K562 (cell line): ENCODE results near the gene TRIM44. TPM values are rescaled to one million over a fixed set of nuclear protein-coding genes. Genes with fewer than 3 reads are reported as not detected.

ENCODE experiments used
- CREB5 ChIP-seq: fragments of 250-450 bp; sonication (Bioruptor Pico); IDR thresholded peaks from 2 replicates; pipeline ENCODE4 v1.5.0; 2020; ENCODE audit warnings: mild to moderate bottlenecking
- ETV1 ChIP-seq: fragments of 450-650 bp; conservative IDR thresholded peaks from 2 replicates; pipeline ENCODE4 v1.6.1; 2016; ENCODE audit warnings: missing genetic modification characterization, control low read depth, low read depth, missing compliant biosample characterization
- FOXP4 ChIP-seq: sonication (generic); formaldehyde crosslinking; IDR thresholded peaks from 2 replicates; pipeline ENCODE4 v1.8.0; 2022; ENCODE audit warnings: mild to moderate bottlenecking, missing genetic modification reagents, borderline replicate concordance
- HES1 ChIP-seq: fragments of 450-650 bp; IDR thresholded peaks from 2 replicates; pipeline ENCODE4 v1.6.1; 2016; ENCODE audit warnings: low read depth, mild to moderate bottlenecking, moderate library complexity
- JUND ChIP-seq, 2 experiments: IDR thresholded peaks; 2 replicates in 1 of 2; 3 replicates in 1 of 2; pipeline ENCODE4 v1.6.1; 2011; ENCODE audit warnings: borderline replicate concordance in 2 of 2, low read depth in 2 of 2, low read length in 2 of 2, improper control_type of control experiment in 1 of 2, missing biosample characterization in 1 of 2, missing genetic modification characterization in 1 of 2, missing genetic modification reagents in 1 of 2
- MXI1 ChIP-seq: IDR thresholded peaks from 2 replicates; pipeline ENCODE4 v1.6.1; 2011; ENCODE audit warnings: low read depth, mild to moderate bottlenecking, improper control_type of control experiment, low read length
- NCOA6 ChIP-seq: fragments of 450-650 bp; IDR thresholded peaks from 2 replicates; pipeline ENCODE4 v1.6.1; 2017; ENCODE audit warnings: mild to moderate bottlenecking
- NONO ChIP-seq, 2 experiments: fragments of 200-400 bp in 1 of 2; fragments of 450-650 bp in 1 of 2; formaldehyde crosslinking in 1 of 2; IDR thresholded peaks; 2 replicates each; pipeline ENCODE4 v1.6.1; 2017; ENCODE audit warnings: low read depth in 2 of 2, mild to moderate bottlenecking in 2 of 2, moderate library complexity in 2 of 2, low read length in 1 of 2
- POLR3G ChIP-seq: IDR thresholded peaks from 2 replicates; pipeline ENCODE4 v1.6.1; 2011; ENCODE audit not compliant: insufficient read length, insufficient replicate concordance; ENCODE audit errors: extremely low read depth
- TARDBP ChIP-seq: fragments of 450-650 bp; IDR thresholded peaks from 2 replicates; pipeline ENCODE4 v1.6.1; 2016
- USF1 ChIP-seq: sonication (generic); formaldehyde crosslinking; IDR thresholded peaks from 2 replicates; pipeline ENCODE4 v1.9.0; 2022; ENCODE audit warnings: mild to moderate bottlenecking, missing genetic modification reagents
- ZBTB5 ChIP-seq: fragments of 450-650 bp; IDR thresholded peaks from 2 replicates; pipeline ENCODE4 v1.6.1; 2017; ENCODE audit warnings: antibody characterized with exemption
- ZBTB7A ChIP-seq: IDR thresholded peaks from 2 replicates; pipeline ENCODE4 v1.6.1; 2011; ENCODE audit warnings: low read depth, mild to moderate bottlenecking, low read length, moderate library complexity, borderline replicate concordance; ENCODE audit not compliant: control insufficient read depth
- ZNF263 ChIP-seq: sonication (generic); formaldehyde crosslinking; IDR thresholded peaks from 2 replicates; pipeline ENCODE4 v1.8.0; 2022; ENCODE audit warnings: mild to moderate bottlenecking, missing genetic modification reagents, borderline replicate concordance
- ZNF408 ChIP-seq: fragments of 250-450 bp; sonication (Bioruptor Pico); IDR thresholded peaks from 2 replicates; pipeline ENCODE4 v1.4.0; 2020; ENCODE audit warnings: low read depth, mild to moderate bottlenecking, moderate library complexity
- polyA plus RNA-seq, 8 experiments: library from polyadenylated mRNA; depleted of rRNA in 4 of 8; stranded (reverse) in 5 of 8; unstranded in 3 of 8; fragments of >200 nt; fragmentation: Nextera tagmentation in 2 of 8; fragmentation: Illumina TruSeq in 1 of 8; extraction: Ambion mirVana in 2 of 8; extraction: Trizol in 1 of 8; gene quantifications; 2 replicates each; pipeline versions ENCODE4 v1.2.1 to v1.2.3, GENCODE V29; 2011 to 2014; ENCODE audit warnings: inconsistent platforms in 1 of 8, missing spikeins in 1 of 8
- total RNA-seq, 7 experiments: library from RNA; depleted of rRNA in 6 of 7; stranded (reverse); fragments of >200 nt in 6 of 7; fragmentation: Illumina TruSeq in 2 of 7; extraction: Trizol in 2 of 7; gene quantifications; 2 replicates each; pipeline versions ENCODE4 v1.2.1 to v1.2.3, GENCODE V29; 2011 to 2021; ENCODE audit warnings: low replicate concordance in 1 of 7
- TF ChIP-seq, protein P1 (sequence below): sonication (generic); formaldehyde crosslinking; IDR thresholded peaks from 2 replicates; pipeline ENCODE4 v1.8.0; 2022; ENCODE audit warnings: missing genetic modification reagents, mild to moderate bottlenecking, borderline replicate concordance

Gene TRIM44
- total and polyA plus RNA-seq, 9 of the 15 experiments (the other 6 are each of a cell fraction or from before 2014, with no cell fraction given): 8.3 to 105 (median 37.2) TPM

DNA sequence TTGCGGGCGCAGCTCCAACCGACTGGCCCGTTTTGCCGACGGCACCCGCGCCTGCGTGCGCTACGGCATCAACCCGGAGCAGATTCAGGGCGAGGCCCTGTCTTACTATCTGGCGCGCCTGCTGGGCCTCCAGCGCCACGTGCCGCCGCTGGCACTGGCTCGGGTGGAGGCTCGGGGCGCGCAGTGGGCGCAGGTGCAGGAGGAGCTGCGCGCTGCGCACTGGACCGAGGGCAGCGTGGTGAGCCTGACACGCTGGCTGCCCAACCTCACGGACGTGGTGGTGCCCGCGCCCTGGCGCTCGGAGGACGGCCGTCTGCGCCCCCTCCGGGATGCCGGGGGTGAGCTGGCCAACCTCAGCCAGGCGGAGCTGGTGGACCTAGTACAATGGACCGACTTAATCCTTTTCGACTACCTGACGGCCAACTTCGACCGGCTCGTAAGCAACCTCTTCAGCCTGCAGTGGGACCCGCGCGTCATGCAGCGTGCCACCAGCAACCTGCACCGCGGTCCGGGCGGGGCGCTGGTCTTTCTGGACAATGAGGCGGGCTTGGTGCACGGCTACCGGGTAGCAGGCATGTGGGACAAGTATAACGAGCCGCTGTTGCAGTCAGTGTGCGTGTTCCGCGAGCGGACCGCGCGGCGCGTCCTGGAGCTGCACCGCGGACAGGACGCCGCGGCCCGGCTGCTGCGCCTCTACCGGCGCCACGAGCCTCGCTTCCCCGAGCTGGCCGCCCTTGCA is 43.3 kb upstream of the TRIM44 start (continued):
- TF ChIP-seq HES1: no peak
- peak; percentile 47; the same call in 1 of the 2 replicates for TF ChIP-seq USF1
- 0 out of 2 replicates have a peak, but pooled peaks have one; percentile 44 for TF ChIP-seq NCOA6
- TF ChIP-seq, protein P1, sequence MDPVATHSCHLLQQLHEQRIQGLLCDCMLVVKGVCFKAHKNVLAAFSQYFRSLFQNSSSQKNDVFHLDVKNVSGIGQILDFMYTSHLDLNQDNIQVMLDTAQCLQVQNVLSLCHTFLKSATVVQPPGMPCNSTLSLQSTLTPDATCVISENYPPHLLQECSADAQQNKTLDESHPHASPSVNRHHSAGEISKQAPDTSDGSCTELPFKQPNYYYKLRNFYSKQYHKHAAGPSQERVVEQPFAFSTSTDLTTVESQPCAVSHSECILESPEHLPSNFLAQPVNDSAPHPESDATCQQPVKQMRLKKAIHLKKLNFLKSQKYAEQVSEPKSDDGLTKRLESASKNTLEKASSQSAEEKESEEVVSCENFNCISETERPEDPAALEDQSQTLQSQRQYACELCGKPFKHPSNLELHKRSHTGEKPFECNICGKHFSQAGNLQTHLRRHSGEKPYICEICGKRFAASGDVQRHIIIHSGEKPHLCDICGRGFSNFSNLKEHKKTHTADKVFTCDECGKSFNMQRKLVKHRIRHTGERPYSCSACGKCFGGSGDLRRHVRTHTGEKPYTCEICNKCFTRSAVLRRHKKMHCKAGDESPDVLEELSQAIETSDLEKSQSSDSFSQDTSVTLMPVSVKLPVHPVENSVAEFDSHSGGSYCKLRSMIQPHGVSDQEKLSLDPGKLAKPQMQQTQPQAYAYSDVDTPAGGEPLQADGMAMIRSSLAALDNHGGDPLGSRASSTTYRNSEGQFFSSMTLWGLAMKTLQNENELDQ (CRISPR knock-in tag): no peak
- no peak; the same call in 1 of the 2 replicates for TF ChIP-seq FOXP4
- no peak for TF ChIP-seq ZNF408 (CRISPR knock-in tag)
- TF ChIP-seq MXI1: no peak
- TF ChIP-seq ZNF263: peak; percentile 37; the same call in 1 of the 2 replicates
- TF ChIP-seq ZBTB7A: peak; percentile 29; the same call in 1 of the 2 replicates
- TF ChIP-seq NONO (IDR thresholded peaks at IDR 0.05; ENCODE audit: low read depth in 2 of 2, low read length in 1 of 2): no peak
- TF ChIP-seq ZBTB5: no peak
- no peak for TF ChIP-seq JUND (IDR thresholded peaks at IDR 0.05; ENCODE audit: borderline replicate concordance, low read depth, low read length)
- no peak for TF ChIP-seq JUND (tag; IDR thresholded peaks at IDR 0.05; ENCODE audit: borderline replicate concordance, low read depth, low read length)
- no peak for TF ChIP-seq ETV1
- no peak for TF ChIP-seq CREB5
- no peak for TF ChIP-seq TARDBP
- no peak for TF ChIP-seq POLR3G
